ENCODE measurements around the gene ASB2. TPM values are rescaled to one million over a fixed set of nuclear protein-coding genes. Genes with fewer than 3 reads are reported as not detected.

Gene ASB2
- total RNA-seq, 1 donor from 2014 or later: 6.1 TPM

DNA sequence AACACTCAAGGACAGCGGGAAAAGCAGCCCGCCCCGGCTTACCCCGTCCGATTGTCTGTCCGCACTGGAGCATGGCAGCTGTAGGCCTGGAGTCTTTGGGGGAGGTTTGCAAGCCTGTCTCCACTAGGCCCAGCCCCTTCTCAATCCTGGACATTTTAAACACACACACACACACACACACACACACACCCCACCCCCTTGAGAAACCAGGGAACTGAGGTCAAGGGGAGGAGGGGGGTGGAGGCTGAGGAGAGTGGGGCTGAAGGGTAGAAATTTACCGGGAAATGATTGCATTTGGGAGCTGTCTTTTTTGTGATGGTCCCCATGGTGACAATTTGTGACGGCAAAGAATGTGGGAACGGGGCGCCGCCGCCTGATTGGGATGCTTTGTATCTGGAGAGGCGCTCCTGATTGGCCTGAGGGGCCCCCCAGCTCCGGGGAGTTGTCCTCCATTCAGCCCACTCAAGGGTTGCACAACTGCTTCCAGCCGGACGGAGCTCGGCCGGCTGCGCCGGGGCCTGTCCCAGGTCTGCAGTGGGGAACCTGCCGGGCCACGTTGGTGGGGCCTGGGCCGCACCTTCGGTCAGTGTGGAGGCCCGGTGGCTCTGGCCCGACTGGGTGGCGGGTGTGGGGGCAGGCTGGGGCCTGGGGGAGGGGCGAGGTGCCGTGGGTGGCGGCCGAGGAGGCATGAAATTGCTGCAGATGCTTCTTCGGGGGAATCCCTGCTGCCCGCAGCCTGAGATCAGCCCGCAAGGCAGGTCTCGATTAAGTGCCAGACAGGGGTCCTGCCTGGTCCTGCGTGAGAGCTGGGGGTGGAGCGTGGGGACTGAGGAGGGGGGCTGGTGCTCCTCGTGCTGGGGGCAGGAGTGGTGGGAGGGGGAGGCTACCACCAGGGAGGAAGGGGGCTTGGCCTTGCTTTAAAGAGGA, 49.2 kb downstream of the ASB2 start, which contains the start of gene FAM181A:
Gene FAM181A, plus strand, starts transcription at position 472 of the 927 bp plus-strand sequence. CDS start 942 bp downstream, outside the sequence.
- DNase-seq: no peak

DNA sequence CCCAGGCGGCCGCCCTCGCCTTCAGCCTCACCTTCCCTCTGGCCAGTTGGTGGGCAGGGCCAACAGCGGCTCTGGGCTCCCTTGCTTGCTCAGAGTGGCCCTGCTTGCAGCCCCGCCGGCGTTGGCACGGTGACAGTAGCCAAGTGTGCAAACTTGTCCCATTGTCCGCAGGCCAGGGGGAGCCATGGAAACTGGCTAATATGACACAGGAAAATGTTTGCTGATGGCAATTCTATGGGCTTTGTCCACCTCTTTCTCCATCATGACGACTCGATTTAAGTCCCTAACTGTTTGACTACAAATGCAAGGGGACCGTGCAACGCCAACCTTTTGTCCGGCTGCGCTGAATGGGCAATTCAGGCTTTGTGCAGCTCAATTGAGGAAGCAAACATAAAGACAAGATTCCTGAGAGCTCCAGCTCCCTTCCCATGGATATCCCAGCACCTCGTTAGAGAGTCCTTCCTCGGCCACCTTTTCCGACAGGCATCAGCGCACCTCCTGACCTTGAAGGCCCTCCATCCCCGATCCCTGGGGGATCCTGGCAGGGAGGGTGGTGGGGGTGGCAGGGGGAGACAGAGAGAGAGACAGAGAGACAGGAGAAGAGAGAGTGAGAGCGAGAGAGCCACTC, 50.0 kb downstream of the ASB2 start:
- no peak for DNase-seq

DNA sequence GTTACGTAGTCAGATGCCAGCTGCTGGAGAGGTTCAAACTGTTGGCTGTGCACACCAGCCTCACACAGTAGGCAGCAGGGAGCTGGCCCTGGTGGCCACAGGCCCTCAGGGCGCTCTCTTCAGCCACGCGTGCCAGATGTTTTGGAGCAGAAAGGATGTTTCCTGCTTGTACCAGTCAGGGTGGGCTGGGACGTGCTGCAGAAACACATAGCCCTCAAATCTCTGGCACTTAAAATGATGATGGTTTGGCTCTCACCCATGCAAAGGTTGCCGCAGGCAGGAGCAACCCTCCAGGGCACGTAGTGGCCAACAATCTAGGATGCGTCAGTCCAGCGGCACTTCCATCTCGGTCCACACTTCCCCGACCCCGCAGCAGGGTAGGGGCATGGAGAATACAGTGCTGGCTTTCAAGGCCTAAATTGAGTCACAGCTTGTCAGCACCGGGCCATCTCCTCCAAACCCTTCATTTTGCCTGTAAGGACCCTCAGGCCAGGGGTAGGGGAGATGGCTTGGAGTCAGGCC, 50.9 kb downstream of the ASB2 start:
- DNase-seq: no peak

DNA sequence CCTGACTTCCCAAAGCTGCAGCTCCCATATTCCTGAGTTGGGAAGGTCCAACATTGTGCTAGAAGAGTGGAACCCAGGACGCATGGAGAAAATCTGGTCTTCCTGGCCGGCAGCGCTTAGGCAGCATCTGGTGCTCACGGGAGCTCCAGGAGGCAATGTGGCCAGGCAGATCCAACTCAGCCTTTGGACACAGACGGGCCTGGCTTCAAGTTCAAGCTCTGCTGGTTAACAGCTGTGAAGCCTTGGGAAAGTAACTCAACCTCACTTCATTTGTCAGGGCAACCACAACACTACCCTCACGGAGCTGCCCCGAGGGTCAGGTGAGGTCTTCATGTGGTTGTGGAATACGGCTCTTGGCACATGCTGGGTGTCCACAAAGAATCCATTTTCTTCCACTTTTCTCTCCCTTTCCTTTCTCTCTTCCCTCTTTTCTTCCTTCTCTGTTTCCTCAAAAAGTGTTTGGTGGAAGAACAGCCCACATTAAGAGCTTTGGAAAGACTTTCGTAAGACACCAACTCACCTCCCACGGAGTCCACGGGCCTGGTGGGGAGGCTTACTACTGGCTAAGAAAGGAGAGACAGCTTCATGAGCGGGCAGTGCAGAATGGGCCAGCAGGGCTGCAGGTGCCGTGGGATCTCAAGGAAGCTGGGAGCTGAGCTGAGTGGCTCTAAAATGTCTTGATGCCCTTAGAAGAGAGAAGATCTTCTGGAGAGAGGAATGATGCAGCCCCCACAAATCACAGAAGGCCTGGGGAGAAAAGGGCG, 51.6 kb downstream of the ASB2 start:
- DNase-seq: no peak

DNA sequence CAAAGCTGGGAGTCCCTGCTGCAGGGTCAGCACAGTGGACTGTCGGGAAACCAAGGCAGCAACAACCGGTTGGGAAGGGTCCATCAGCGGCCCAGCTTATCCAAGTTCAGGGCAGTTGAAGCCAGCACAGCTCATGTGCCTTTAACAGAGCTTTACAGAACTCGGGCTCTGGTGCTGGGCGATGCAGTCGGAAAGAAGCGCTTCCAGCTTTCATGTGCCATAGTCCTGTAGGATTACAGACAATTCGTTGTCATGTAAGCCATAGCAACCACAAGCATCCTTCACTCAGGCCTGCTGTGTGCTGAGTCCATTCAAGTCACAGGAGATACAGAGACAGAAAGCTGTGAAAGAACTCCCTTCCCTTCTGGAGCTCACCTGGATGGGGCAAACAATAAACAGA, 52.7 kb downstream of the ASB2 start:
- DNase-seq: no peak

DNA sequence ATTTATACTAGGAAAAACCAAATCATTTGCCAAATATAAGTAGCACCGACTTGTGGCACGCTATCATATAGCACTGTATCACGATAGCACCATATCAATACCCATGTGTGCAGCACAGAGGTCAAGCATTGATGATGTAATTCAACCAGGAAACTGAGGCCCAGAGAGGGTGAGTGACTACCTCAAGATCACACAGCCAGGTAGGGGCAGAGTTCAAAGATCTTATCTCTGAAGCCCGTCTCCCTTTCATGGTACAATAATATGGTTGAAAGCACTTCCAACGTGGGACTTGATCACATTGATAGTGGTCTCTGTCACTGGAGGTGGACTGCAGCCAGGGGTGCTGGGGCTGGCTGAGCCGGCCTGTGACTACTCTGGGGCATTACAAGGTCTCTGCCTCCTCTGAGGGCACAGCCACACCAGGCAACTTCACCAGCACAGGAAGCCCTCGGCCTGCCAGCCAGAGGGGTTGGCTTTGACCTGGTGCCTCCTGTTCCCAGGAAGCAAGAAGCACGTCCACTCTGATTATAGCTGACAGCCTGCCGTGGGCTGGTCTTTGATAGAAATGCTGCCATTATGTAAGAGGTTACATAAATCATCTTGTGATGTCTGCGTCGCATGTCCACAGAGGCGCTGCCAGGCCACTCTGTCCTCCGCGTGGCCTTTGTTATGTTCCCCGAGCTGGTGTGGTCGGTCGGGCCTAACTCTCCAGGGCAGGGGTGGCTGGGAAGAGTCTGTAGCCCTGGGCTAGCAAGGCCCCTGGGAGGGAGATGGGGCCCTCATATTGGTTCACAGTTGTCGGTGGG, 55.2 kb downstream of the ASB2 start:
- DNase-seq: no peak

DNA sequence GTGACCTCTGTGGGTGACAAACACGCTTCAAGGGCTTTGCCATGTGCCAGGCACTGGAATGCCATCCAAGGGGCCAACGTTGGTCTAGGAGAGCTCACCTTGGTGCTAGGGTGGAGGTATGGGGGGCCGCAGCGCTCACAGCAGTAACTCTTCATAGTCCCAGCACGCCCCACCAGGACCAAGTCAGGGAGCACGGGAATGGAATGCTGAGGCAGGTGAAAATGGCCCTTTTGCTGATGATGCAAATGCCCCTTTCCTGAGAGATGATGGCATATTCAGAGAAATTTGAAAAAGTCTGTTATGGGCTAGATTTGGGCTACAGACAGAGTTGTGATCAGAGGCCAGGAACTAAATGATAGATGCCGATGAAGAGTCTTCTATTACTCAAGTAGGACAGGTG, 59.2 kb downstream of the ASB2 start:
- DNase-seq: no peak

DNA sequence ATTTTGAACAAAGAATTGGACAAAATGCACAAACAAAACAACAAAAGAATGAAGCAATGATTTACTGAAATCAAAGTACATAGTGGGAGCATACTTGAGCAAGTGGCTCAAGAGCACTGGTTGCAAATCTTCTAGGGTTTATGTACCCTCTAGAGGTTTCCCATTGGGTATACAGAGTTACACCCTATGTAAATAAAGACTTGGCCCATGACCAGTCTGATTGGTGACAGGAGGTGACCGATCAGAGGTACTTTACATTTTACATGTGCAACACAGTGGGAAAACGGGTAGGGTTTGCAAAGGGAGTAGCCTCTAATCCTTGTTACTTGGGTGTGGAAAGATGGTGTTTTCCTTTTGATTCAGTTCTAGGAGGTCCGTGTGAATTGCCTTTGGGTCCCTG, 59.9 kb downstream of the ASB2 start:
- DNase-seq: no peak

DNA sequence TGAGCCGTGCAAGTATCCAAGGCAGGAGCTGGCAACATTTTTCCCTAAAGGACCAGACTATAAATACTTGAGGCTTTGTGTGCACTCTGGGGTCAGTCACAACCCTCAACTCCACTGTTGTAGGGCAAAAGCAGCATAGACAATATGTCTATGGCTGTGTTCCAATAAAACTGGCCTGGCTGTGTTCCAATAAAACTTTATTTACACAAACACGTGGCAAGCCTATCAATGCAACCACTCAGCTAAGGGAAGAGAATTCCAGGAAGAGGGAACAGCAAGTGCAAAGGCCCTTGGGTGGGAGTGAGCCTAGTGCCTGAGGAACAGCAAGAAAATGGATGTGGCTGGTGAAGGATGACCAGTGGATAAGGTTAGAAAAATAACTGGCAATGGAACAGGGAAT, 60.6 kb downstream of the ASB2 start:
- DNase-seq: no peak

DNA sequence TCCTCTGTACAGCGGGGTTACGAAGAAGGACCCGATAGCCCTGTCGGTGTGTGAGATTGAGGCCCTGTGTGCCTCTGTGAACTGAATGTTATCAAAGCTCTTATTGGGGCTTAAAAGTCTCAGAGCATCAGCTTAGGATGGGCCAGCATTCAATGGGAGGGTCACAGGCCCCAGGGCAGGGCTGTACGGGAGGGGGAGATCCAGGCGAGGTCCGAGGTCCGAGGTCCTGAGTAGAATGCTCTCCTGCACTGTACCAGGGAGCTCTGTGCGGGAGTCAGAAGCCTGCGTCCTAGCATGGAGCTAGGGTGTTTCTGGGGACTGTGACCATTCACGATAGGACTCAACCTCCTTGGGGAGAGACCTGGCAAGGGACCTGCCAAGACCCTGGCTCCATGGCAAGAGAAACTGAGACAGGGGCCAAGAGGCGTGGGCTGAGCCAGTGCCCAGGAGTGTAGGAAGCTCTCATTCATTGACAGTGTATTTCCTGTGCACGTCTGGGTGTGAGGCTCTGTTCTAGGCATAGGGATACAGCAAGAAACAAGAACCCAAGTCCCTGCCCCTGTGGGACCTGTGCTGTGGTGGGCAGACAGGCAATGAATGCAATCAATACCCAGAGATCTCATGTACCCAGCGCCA, 61.2 kb downstream of the ASB2 start:
- no peak for DNase-seq

DNA sequence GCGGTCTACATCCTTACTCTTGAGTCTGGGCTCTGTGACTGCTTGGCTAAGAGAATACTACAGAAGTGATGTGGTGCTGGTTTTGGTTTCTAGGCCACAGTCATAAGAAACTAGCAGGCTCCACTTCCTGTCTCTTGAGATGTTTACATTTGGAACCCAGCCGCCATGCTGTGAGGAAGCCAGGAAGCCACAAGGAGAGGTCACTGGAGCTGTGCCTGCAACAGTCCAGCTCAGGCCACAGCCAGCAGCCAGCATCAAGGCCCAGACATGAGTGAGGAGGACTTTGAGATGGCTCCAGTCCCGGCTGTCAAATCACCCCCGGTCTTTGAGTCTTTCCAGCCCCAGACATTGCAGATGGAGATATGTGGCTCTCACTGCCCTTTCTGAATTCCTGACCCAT, 62.1 kb downstream of the ASB2 start:
- no peak for DNase-seq

DNA sequence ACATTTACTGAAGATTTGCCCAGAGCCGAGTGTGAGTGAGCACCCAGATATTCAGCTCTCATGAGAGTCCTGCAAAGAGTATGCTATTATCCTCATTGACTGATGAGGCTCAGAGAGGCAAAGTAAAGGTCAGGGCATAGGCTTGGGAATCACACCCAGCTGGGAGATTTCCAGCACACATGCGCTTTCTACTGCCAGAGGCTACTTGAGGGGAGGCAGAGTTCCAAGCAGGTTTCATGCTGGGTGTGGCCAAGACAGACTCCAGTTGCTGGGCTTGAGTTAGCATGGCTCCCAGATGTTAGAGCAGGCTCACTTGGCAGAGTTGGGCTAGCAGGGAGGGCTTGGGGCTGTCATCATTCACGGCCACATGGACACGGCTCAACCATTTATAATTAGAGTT, 63.6 kb downstream of the ASB2 start:
- DNase-seq: no peak

DNA sequence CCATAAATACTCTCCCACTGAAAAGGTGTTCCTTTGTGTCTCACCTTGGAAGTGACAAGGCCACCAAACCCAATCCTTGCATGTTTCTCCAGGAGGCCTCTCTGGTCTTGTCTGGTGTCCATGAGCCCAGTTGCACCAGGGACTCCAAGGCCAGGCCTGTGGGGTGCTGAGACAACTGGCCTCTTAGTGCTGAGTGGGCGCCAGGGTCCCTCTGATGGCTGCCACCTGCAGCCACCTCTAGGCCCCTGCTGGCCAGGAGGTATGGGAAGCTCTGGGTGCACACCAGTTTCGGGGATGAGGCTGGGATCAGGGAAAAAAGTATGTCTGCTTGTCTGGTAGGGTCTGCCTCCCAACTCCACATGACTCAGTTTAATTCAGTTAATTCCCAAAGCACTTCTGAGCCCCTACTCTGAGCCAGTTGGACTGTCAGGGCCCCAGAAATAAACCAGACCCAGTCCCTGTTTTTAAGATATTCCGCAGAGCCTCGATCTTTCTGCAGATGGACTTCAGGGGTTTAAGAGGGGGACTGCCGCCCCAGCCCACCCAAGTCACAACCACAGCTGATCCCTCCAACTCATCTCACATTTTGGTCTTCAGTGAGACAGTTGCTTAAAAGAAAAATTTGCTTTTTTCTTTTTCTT, 64.3 kb downstream of the ASB2 start:
- DNase-seq: no peak

DNA sequence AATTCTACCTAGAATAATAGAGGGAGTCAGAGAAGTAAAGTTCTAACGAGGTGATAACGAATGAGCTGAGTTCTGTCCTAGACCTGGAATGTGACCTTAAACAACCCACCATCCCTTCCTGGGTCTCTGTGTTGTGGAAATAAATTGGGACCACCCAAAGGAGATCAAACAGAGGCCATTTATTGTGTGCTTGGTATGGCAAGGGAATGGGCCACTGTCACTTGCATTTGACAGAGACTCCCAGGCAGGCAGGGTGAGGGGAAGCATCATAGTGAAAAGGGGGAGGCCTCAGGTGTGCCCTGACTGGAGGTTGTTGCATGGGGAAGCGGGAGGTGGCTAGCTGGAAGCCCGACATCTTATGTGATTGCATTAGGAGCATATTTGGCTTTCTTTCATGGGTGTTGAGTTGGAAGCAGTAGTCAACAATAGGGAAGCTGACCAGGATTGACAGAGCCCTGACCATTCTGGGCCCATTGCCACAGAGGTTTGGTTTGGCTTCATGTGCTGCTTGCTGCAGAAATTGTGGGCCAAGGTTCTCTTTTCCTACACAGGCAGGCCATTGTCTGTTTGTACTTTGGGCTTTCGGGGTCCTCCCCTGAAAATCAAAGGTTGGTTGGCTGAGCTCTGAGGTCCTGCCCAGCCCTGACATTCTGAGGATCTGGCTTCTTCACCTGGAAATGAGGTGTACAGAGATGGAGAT, 66.8 kb downstream of the ASB2 start:
- DNase-seq: no peak

DNA sequence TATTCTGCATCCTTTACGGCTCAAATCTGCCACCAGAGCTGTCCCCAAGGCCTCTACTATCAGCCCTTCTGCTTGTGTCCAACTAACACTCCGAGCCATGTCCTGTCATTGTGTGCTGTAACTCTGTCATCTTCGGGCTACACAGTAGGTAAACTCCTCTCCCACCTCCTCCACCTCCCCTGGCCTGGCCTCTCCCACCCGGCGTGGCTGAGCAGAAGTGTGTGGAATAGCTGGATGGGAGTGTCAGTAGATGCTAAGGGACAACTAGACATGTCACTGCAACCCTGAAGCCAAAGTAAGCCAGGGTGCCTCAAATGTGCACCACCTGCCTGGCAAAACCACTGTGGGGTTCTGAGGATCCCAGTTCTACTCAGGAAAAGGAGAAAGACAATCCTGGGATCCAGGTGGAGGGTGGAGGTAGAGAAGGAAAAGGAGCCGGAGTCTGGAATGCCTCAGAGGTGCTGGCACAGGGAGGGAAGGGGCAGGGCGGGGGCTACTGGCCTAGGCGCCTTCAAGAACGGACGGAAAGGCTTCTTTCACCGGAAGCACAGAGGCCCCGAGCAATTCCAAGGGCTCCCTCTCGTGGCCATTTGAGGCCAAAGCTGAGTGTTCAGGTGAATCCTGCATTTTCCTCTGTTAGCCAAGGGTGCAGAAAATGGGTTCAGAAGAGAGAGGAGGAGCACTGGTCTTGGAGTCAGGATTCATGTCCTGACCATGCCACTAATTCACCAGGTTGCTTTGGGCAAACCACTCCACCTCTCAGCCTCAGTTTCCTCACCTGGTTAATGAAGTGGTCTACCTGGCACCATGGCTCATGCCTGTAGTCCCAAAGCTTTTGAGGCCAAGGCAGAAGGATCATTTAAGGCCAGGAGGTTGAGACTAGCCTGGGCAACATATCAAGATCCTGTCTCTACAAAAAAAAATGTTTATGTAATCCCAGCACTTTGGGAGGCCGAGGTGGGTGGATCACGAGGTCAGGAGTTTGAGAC, 69.7 kb downstream of the ASB2 start:
- no peak for DNase-seq

DNA sequence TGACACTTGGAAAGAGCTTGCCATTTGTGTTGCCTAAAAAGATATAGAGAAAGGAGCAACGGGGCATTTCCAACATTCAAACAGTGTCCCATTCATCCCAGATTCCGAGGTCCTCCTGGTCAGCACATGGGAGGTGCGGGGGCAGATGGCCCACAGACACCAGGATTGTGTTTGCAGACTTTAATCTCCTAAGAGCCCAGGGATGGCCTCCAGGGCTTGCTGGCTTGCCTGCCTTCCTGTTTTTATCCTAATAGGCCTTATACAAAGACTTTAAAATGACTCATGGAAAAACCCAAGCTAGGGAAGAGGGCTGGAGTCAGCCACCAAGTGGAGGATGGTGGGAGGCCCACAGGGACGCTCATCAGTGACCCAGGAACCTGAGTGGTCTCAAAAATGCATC, 70.7 kb downstream of the ASB2 start:
- DNase-seq: no peak

DNA sequence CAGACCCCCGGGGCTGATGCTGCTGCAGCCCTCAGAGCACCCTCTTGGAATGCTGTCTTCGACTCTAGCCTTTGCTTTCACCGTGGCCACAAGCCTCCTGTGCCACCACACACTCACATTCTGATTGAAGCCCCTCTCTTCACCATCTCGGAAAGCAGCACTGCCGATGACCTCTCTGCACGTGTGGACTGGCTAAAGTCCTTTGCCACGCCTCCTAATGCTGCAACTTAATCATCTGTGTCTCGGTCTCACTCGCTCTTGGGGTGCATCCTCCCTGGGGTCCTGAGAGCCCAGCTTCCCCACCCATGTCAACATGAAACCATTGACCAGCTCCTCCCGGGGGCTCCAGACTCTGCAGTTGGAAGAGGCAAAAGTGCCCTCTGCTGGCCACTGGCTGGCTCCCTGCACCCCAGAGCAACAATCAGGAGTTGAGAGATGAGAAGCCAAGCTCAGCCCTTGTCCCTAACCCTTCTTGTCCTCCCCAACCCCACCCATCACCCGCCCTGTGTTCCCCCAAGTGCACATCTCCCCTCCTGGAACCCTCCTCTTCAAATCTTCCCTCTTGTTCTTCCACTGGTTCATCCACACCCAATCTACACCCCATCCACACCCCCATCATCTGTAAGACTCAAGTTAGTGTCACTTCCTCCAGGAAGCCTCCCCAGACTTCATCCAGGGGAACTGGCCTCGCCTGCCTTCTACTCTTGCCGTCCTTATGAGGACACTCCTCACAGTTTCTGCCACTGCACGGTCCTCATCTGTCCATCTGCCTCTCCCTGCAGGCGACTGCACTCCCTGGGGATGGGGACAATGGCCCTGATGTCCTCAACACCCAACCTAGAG, 72.8 kb downstream of the ASB2 start:
- no peak for DNase-seq

Measured in skin of body (tissue), 2 donors.